Measurements from ENCODE around the gene MTURN.

The MTURN gene

GRCh38 chr7:30146127-30146612 lies 11.4 kb downstream of the MTURN start:
- H3K9me2 ChIP-seq (ENCODE audit: low read depth, low read length): no peaks in the 10 kb centered on the region
- peaks cover 18% of the 10 kb centered on the region for H3K4me1 ChIP-seq (ENCODE audit: insufficient read depth, low read length, severe bottlenecking)
- H2AFZ ChIP-seq (ENCODE audit: low read length): no peak overlapping the region
- H3K27ac ChIP-seq (ENCODE audit: low read depth, low read length, poor library complexity, severe bottlenecking): no peak overlapping the region
- H3K27me3 ChIP-seq (ENCODE audit: insufficient read depth, low read length): no peaks in the 10 kb centered on the region
- H3K4me3 ChIP-seq (ENCODE audit: low read depth, low read length, poor library complexity, severe bottlenecking): no peak overlapping the region
- no peaks in the 10 kb centered on the region for H4K20me1 ChIP-seq (ENCODE audit: insufficient read depth, low read length)
- no peak for TF ChIP-seq CTCF (IDR thresholded peaks at IDR 0.05; ENCODE audit: low read length)
- no peak for TF ChIP-seq EZH2 (IDR thresholded peaks at IDR 0.05; ENCODE audit: borderline replicate concordance, low read length)
- no peaks in the 10 kb centered on the region for H3F3A ChIP-seq (ENCODE audit: insufficient read depth, low read length)
- no peak overlapping the region for H3K4me2 ChIP-seq (ENCODE audit: low read length)
- H3K9me3 ChIP-seq (ENCODE audit: low read length): no peaks in the 10 kb centered on the region
- H3K36me3 ChIP-seq (ENCODE audit: insufficient read depth, low read length): no peaks in the 10 kb centered on the region
- no peak overlapping the region for H3K9ac ChIP-seq (ENCODE audit: low read length)
- H3K79me2 ChIP-seq (ENCODE audit: insufficient read depth, low read length): no peaks in the 10 kb centered on the region

- Histone ChIP-seq H3K27ac (ENCODE audit: low read depth, low read length, poor library complexity, severe bottlenecking) (no peak overlapping the region), H2AFZ (ENCODE audit: low read length) (no peak overlapping the region)
Measured at GRCh38 chr7:30147223-30147622, 12.4 kb downstream of the MTURN start.

GRCh38 chr7:30147785-30148184 lies 13.0 kb downstream of the MTURN start:
- H3F3A ChIP-seq (ENCODE audit: insufficient read depth, low read length): no peaks in the 10 kb centered on the region
- H2AFZ ChIP-seq (ENCODE audit: low read length): no peak overlapping the region
- no peaks in the 10 kb centered on the region for H3K79me2 ChIP-seq (ENCODE audit: insufficient read depth, low read length)
- peaks cover 18% of the 10 kb centered on the region for H3K4me1 ChIP-seq (ENCODE audit: insufficient read depth, low read length, severe bottlenecking)
- H3K27ac ChIP-seq (ENCODE audit: low read depth, low read length, poor library complexity, severe bottlenecking): no peak overlapping the region
- no peak overlapping the region for H3K9ac ChIP-seq (ENCODE audit: low read length)
- no peaks in the 10 kb centered on the region for H4K20me1 ChIP-seq (ENCODE audit: insufficient read depth, low read length)
- H3K36me3 ChIP-seq (ENCODE audit: insufficient read depth, low read length): no peaks in the 10 kb centered on the region
- no peak for TF ChIP-seq CTCF (IDR thresholded peaks at IDR 0.05; ENCODE audit: low read length)
- TF ChIP-seq EZH2 (IDR thresholded peaks at IDR 0.05; ENCODE audit: borderline replicate concordance, low read length): no peak
- no peak overlapping the region for H3K4me3 ChIP-seq (ENCODE audit: low read depth, low read length, poor library complexity, severe bottlenecking)
- H3K9me2 ChIP-seq (ENCODE audit: low read depth, low read length): no peaks in the 10 kb centered on the region
- H3K27me3 ChIP-seq (ENCODE audit: insufficient read depth, low read length): no peaks in the 10 kb centered on the region
- no peaks in the 10 kb centered on the region for H3K9me3 ChIP-seq (ENCODE audit: low read length)
- no peak overlapping the region for H3K4me2 ChIP-seq (ENCODE audit: low read length)

More at GRCh38 chr7:30147223-30147622, 12.4 kb downstream of the MTURN start:
- TF ChIP-seq CTCF (IDR thresholded peaks at IDR 0.05; ENCODE audit: low read length): no peak
- no peak for TF ChIP-seq EZH2 (IDR thresholded peaks at IDR 0.05; ENCODE audit: borderline replicate concordance, low read length)
- H3K27me3 ChIP-seq (ENCODE audit: insufficient read depth, low read length): no peaks in the 10 kb centered on the region
- H3K79me2 ChIP-seq (ENCODE audit: insufficient read depth, low read length): no peaks in the 10 kb centered on the region
- no peaks in the 10 kb centered on the region for H3F3A ChIP-seq (ENCODE audit: insufficient read depth, low read length)
- H3K4me1 ChIP-seq (ENCODE audit: insufficient read depth, low read length, severe bottlenecking): peaks cover 18% of the 10 kb centered on the region
- H3K4me3 ChIP-seq (ENCODE audit: low read depth, low read length, poor library complexity, severe bottlenecking): no peak overlapping the region
- H3K36me3 ChIP-seq (ENCODE audit: insufficient read depth, low read length): no peaks in the 10 kb centered on the region
- H4K20me1 ChIP-seq (ENCODE audit: insufficient read depth, low read length): no peaks in the 10 kb centered on the region
- H3K9me2 ChIP-seq (ENCODE audit: low read depth, low read length): no peaks in the 10 kb centered on the region
- no peaks in the 10 kb centered on the region for H3K9me3 ChIP-seq (ENCODE audit: low read length)
- H3K9ac ChIP-seq (ENCODE audit: low read length): no peak overlapping the region
- H3K4me2 ChIP-seq (ENCODE audit: low read length): no peak overlapping the region

Measured in OCI-LY1 (cell line).